Measurements from ENCODE around the gene WWOX.

Gene WWOX

GRCh38 chr16:78455861-78456260 is 356.4 kb downstream of the WWOX start:
- H3K4me1 ChIP-seq (ENCODE audit: control insufficient read depth, low read depth, low read length) = no peaks in the 10 kb centered on the region
- no peak overlapping the region for H3K4me3 ChIP-seq (ENCODE audit: low read length)
- H3K27ac ChIP-seq (ENCODE audit: low read length) = no peak overlapping the region
- no peak overlapping the region for H3K9ac ChIP-seq (ENCODE audit: low read length)
- H3K36me3 ChIP-seq (ENCODE audit: control insufficient read depth, low read depth, low read length) = no peaks in the 10 kb centered on the region
- no peaks in the 10 kb centered on the region for H3K9me3 ChIP-seq (ENCODE audit: control insufficient read depth, low read depth, low read length)
- no peaks in the 10 kb centered on the region for H3K27me3 ChIP-seq (ENCODE audit: control insufficient read depth, insufficient read depth, low read length)

DNA sequence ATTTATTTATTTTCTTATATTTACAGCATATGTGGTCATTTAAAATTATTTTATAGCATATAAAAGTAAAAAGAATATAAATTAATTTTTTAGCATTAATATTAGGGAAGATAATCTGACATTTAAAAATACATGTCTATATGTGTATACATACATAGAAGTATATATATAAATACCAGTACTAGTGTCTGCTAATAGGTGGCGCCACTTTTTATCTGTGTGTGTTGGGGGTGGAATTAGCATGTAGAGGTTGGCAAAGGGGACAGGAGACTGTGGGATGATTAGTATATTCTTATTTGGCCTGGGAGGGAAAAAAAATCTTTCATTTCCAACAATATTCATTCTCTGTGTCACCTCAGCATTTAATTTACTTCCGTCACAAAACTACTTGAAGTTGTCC is 359.1 kb downstream of the WWOX start:
- no peaks in the 10 kb centered on the region for H3K4me1 ChIP-seq (ENCODE audit: control insufficient read depth, low read depth, low read length)
- H3K9ac ChIP-seq (ENCODE audit: low read length) = no peak overlapping the region
- no peaks in the 10 kb centered on the region for H3K36me3 ChIP-seq (ENCODE audit: control insufficient read depth, low read depth, low read length)
- H3K27ac ChIP-seq (ENCODE audit: low read length) = no peak overlapping the region
- H3K9me3 ChIP-seq (ENCODE audit: control insufficient read depth, low read depth, low read length) = no peaks in the 10 kb centered on the region
- H3K27me3 ChIP-seq (ENCODE audit: control insufficient read depth, insufficient read depth, low read length) = no peaks in the 10 kb centered on the region
- H3K4me3 ChIP-seq (ENCODE audit: low read length) = no peak overlapping the region

DNA sequence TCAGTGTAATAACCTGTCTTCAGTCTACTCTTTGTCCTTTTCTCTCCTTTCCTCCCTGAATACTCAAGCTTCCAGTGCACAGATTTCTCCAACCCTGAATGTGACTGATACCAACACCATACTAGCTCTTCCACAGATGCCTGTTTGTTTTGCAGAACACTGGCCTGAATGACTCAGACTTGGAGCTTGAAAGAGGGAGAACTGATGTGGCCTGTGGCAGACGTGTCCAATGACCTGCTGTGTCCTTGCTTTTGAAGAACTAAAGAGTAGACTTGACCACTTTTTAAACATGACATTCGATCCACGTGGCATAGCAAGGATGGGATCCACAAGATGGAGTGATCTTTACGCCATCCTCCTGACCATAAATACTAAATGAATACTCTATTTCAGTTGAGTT is 361.0 kb downstream of the WWOX start:
- no peaks in the 10 kb centered on the region for H3K9me3 ChIP-seq (ENCODE audit: control insufficient read depth, low read depth, low read length)
- H3K27me3 ChIP-seq (ENCODE audit: control insufficient read depth, insufficient read depth, low read length) = no peaks in the 10 kb centered on the region
- no peak overlapping the region for H3K4me3 ChIP-seq (ENCODE audit: low read length)
- no peak overlapping the region for H3K9ac ChIP-seq (ENCODE audit: low read length)
- H3K4me1 ChIP-seq (ENCODE audit: control insufficient read depth, low read depth, low read length) = no peaks in the 10 kb centered on the region
- H3K36me3 ChIP-seq (ENCODE audit: control insufficient read depth, low read depth, low read length) = no peaks in the 10 kb centered on the region
- no peak overlapping the region for H3K27ac ChIP-seq (ENCODE audit: low read length)

DNA sequence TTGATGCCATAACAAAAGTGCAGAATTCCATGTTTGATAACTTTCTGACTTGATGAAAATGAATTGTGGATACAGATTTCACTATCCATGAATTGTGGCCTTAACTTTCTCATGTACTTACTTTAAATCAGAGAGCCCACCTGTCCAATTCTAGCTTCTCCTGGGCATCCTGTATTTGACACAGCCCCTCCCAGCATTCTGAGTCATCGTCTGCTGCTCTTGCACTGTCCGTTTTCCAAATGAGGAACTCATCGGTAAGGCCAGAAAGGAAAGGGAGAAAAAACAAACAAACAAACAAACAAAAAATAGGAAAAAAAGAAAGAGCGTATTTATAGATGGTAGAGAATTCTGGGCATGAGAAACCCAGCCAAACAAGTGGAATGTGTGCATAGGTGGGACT is 361.6 kb downstream of the WWOX start:
- H3K9ac ChIP-seq (ENCODE audit: low read length) = no peak overlapping the region
- H3K9me3 ChIP-seq (ENCODE audit: control insufficient read depth, low read depth, low read length) = no peaks in the 10 kb centered on the region
- H3K27me3 ChIP-seq (ENCODE audit: control insufficient read depth, insufficient read depth, low read length) = no peaks in the 10 kb centered on the region
- H3K36me3 ChIP-seq (ENCODE audit: control insufficient read depth, low read depth, low read length) = no peaks in the 10 kb centered on the region
- H3K4me3 ChIP-seq (ENCODE audit: low read length) = no peak overlapping the region
- H3K27ac ChIP-seq (ENCODE audit: low read length) = no peak overlapping the region
- no peaks in the 10 kb centered on the region for H3K4me1 ChIP-seq (ENCODE audit: control insufficient read depth, low read depth, low read length)

- Histone ChIP-seq H3K36me3 (ENCODE audit: control insufficient read depth, low read depth, low read length) (no peaks in the 10 kb centered on the region), H3K4me3 (ENCODE audit: low read length) (no peak overlapping the region), H3K27ac (ENCODE audit: low read length) (no peak overlapping the region), H3K9ac (ENCODE audit: low read length) (no peak overlapping the region), H3K4me1 (ENCODE audit: control insufficient read depth, low read depth, low read length) (no peaks in the 10 kb centered on the region), H3K27me3 (ENCODE audit: control insufficient read depth, insufficient read depth, low read length) (no peaks in the 10 kb centered on the region), H3K9me3 (ENCODE audit: control insufficient read depth, low read depth, low read length) (no peaks in the 10 kb centered on the region)
These were observed 362.2 kb downstream of the WWOX start for GRCh38 chr16:78461496-78462287.

GRCh38 chr16:78462288-78463208 is 363.1 kb downstream of the WWOX start:
- Histone ChIP-seq H3K4me1 (ENCODE audit: control insufficient read depth, low read depth, low read length) (no peaks in the 10 kb centered on the region), H3K9ac (ENCODE audit: low read length) (no peak overlapping the region), H3K4me3 (ENCODE audit: low read length) (no peak overlapping the region)

DNA sequence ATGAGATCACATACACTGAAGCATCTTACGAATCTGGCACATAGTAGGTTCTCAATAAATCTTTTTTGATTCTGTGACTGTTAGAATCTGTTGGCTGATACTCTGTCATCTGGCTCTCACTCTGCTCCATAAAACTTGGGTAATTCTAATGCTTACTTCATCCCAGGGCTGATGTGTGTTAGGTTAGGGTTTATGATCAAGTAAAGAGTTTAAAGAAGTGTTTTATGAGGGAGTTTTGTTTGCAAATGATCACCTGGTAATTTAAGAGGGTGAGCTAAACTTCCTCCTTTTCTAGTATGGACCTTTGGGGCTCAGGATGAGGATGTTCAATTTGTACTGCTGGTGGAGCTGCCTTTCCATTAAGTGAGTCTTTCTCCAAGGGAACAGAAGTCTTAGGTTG is 364.1 kb downstream of the WWOX start:
- H3K4me3 ChIP-seq (ENCODE audit: low read length) = no peak overlapping the region
- no peaks in the 10 kb centered on the region for H3K4me1 ChIP-seq (ENCODE audit: control insufficient read depth, low read depth, low read length)
- H3K27me3 ChIP-seq (ENCODE audit: control insufficient read depth, insufficient read depth, low read length) = no peaks in the 10 kb centered on the region

More at GRCh38 chr16:78462288-78463208, 363.1 kb downstream of the WWOX start:
- H3K36me3 ChIP-seq (ENCODE audit: control insufficient read depth, low read depth, low read length) = no peaks in the 10 kb centered on the region
- no peaks in the 10 kb centered on the region for H3K9me3 ChIP-seq (ENCODE audit: control insufficient read depth, low read depth, low read length)
- H3K27me3 ChIP-seq (ENCODE audit: control insufficient read depth, insufficient read depth, low read length) = no peaks in the 10 kb centered on the region
- H3K27ac ChIP-seq (ENCODE audit: low read length) = no peak overlapping the region

GRCh38 chr16:78464833-78465232 is 365.4 kb downstream of the WWOX start:
- Histone ChIP-seq H3K27ac (ENCODE audit: low read length) (no peak overlapping the region), H3K4me1 (ENCODE audit: control insufficient read depth, low read depth, low read length) (no peaks in the 10 kb centered on the region)

More for the DNA sequence above, 364.1 kb downstream of the WWOX start:
- no peaks in the 10 kb centered on the region for H3K36me3 ChIP-seq (ENCODE audit: control insufficient read depth, low read depth, low read length)
- no peak overlapping the region for H3K9ac ChIP-seq (ENCODE audit: low read length)
- no peak overlapping the region for H3K27ac ChIP-seq (ENCODE audit: low read length)
- no peaks in the 10 kb centered on the region for H3K9me3 ChIP-seq (ENCODE audit: control insufficient read depth, low read depth, low read length)

GRCh38 chr16:78465730-78466129 is 366.3 kb downstream of the WWOX start:
- H3K9ac ChIP-seq (ENCODE audit: low read length) = no peak overlapping the region
- no peaks in the 10 kb centered on the region for H3K27me3 ChIP-seq (ENCODE audit: control insufficient read depth, insufficient read depth, low read length)
- H3K4me1 ChIP-seq (ENCODE audit: control insufficient read depth, low read depth, low read length) = no peaks in the 10 kb centered on the region
- H3K4me3 ChIP-seq (ENCODE audit: low read length) = no peak overlapping the region
- H3K27ac ChIP-seq (ENCODE audit: low read length) = no peak overlapping the region
- H3K9me3 ChIP-seq (ENCODE audit: control insufficient read depth, low read depth, low read length) = no peaks in the 10 kb centered on the region
- no peaks in the 10 kb centered on the region for H3K36me3 ChIP-seq (ENCODE audit: control insufficient read depth, low read depth, low read length)

More at GRCh38 chr16:78464833-78465232, 365.4 kb downstream of the WWOX start:
- no peaks in the 10 kb centered on the region for H3K27me3 ChIP-seq (ENCODE audit: control insufficient read depth, insufficient read depth, low read length)
- H3K36me3 ChIP-seq (ENCODE audit: control insufficient read depth, low read depth, low read length) = no peaks in the 10 kb centered on the region
- H3K9me3 ChIP-seq (ENCODE audit: control insufficient read depth, low read depth, low read length) = no peaks in the 10 kb centered on the region
- H3K9ac ChIP-seq (ENCODE audit: low read length) = no peak overlapping the region
- no peak overlapping the region for H3K4me3 ChIP-seq (ENCODE audit: low read length)

- Histone ChIP-seq H3K9ac (ENCODE audit: low read length) (no peak overlapping the region), H3K9me3 (ENCODE audit: control insufficient read depth, low read depth, low read length) (no peaks in the 10 kb centered on the region), H3K4me1 (ENCODE audit: control insufficient read depth, low read depth, low read length) (no peaks in the 10 kb centered on the region), H3K4me3 (ENCODE audit: low read length) (no peak overlapping the region), H3K27me3 (ENCODE audit: control insufficient read depth, insufficient read depth, low read length) (no peaks in the 10 kb centered on the region), H3K36me3 (ENCODE audit: control insufficient read depth, low read depth, low read length) (no peaks in the 10 kb centered on the region), H3K27ac (ENCODE audit: low read length) (no peak overlapping the region)
These were observed 370.3 kb downstream of the WWOX start for GRCh38 chr16:78469787-78470186.

DNA sequence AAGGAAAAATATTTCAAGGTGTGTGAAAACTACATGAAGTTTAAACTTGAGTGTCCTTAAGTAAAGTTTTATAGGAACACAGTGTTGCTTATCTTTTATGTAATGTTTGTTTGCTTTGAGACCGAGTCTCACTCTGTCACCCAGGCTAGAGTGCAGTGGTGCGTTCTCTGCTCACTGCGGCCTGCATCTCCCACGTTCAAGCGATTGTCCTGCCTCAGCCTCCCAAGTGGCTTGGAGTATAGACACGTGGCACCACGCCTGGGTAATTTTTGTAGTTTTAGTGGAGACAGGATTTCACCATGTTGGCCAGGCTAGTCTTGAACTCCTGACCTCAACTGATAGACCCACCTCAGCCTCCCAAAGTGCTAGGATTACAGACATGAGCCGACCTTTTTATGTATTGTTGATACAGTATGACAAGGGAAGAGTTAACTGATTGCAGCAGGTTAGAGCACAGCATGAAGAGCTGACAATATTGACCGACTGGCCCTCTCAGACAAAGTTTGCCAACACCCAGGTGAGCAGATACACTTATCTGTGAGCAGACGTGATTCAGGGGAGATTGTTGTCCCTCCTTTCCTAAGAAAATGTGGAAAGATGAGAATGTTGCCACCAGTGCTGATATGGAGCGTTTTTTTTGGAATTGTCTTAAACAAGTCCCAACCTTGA is 373.7 kb downstream of the WWOX start:
- H3K27me3 ChIP-seq (ENCODE audit: control insufficient read depth, insufficient read depth, low read length) = no peaks in the 10 kb centered on the region
- no peak overlapping the region for H3K27ac ChIP-seq (ENCODE audit: low read length)

More for the DNA sequence above, 373.7 kb downstream of the WWOX start:
- Histone ChIP-seq H3K4me3 (ENCODE audit: low read length) (no peak overlapping the region), H3K4me1 (ENCODE audit: control insufficient read depth, low read depth, low read length) (peaks cover 4% of the 10 kb centered on the region), H3K36me3 (ENCODE audit: control insufficient read depth, low read depth, low read length) (no peaks in the 10 kb centered on the region), H3K9ac (ENCODE audit: low read length) (no peak overlapping the region), H3K9me3 (ENCODE audit: control insufficient read depth, low read depth, low read length) (no peaks in the 10 kb centered on the region)

All from iPS-18a (cell line).